Lung microvascular endothelial cell (primary cell): Measurements from ENCODE around the gene PRAME. TPM values are rescaled to one million over a fixed set of nuclear protein-coding genes. Genes with fewer than 3 reads are reported as not detected.
"Not testable (repeated sequence)": the region's sequence is repeated elsewhere in the genome, so short reads cannot be mapped to it uniquely, and the experiment has no call there.

Experiments used
- DNase-seq, 2 donors: peaks; one replicate each; pipeline versions ENCODE4 v3.0.0 to v3.0.0-alpha.2; 2010; ENCODE audit warnings: low read depth in 2 of 2
- total RNA-seq: library from RNA; depleted of rRNA; stranded (reverse); fragments of >200 nt; gene quantifications from 2 replicates; pipeline ENCODE4 v1.2.1, GENCODE V29; 2014

Gene PRAME
- not detected in 2 replicates for total RNA-seq

GRCh38 chr22:22558972-22559603, at the start of gene PRAME:
PRAME (minus strand) TSS chr22:22559265; CDS start chr22:22556832, 2,433 bp downstream.
- DNase-seq, result peak; percentile 38 to 52

GRCh38 chr22:22608022-22608421, 49.0 kb upstream of the PRAME start:
- DNase-seq, result not testable (repeated sequence)

- no peak for DNase-seq
Observed at GRCh38 chr22:22605074-22605404, 46.0 kb upstream of the PRAME start.

GRCh38 chr22:22604326-22605073, 45.4 kb upstream of the PRAME start:
- no peak for DNase-seq

GRCh38 chr22:22603470-22603947, 44.4 kb upstream of the PRAME start:
- DNase-seq, result no peak

- DNase-seq, result no peak
Observed at GRCh38 chr22:22600531-22601261, 41.6 kb upstream of the PRAME start.

GRCh38 chr22:22599248-22599647, 40.2 kb upstream of the PRAME start:
- DNase-seq, result no peak

- DNase-seq, result no peak
Observed at GRCh38 chr22:22598144-22598543, 39.1 kb upstream of the PRAME start.

GRCh38 chr22:22595001-22595835, 36.2 kb upstream of the PRAME start:
- no peak for DNase-seq

GRCh38 chr22:22593964-22594656, 35.0 kb upstream of the PRAME start:
- peak; percentile 62 to 75 for DNase-seq

GRCh38 chr22:22593250-22593649, 34.2 kb upstream of the PRAME start:
- no peak for DNase-seq

GRCh38 chr22:22591348-22592299, 32.6 kb upstream of the PRAME start:
- no peak for DNase-seq

GRCh38 chr22:22590136-22590891, 31.2 kb upstream of the PRAME start:
- no peak for DNase-seq

- no peak for DNase-seq
Observed at GRCh38 chr22:22588485-22589164, 29.6 kb upstream of the PRAME start.

- DNase-seq, result no peak
Observed at GRCh38 chr22:22587577-22588188, 28.6 kb upstream of the PRAME start.

GRCh38 chr22:22584722-22585121, 25.7 kb upstream of the PRAME start:
- DNase-seq, result no peak

- no peak for DNase-seq
Observed at GRCh38 chr22:22583030-22583429, 24.0 kb upstream of the PRAME start.

- DNase-seq, result not testable (repeated sequence)
Observed at GRCh38 chr22:22581524-22581923, 22.5 kb upstream of the PRAME start.
